ENCODE measurements around the gene KLHDC8A. TPM values are rescaled to one million over a fixed set of nuclear protein-coding genes. Genes with fewer than 3 reads are reported as not detected.

The KLHDC8A gene
- total RNA-seq, 1 experiment from 2014 or later, result 0.49 TPM

- no peaks in the 10 kb centered on the region for H4K20me1 ChIP-seq (ENCODE audit: insufficient read depth)
- H3K27me3 ChIP-seq (ENCODE audit: insufficient read depth, low read length), result no peaks in the 10 kb centered on the region
- no peaks in the 10 kb centered on the region for H3K36me3 ChIP-seq (ENCODE audit: control insufficient read depth in 1 of 2, insufficient read depth in 2 of 2, low read length in 2 of 2)
- no peak overlapping the region for H3K4me3 ChIP-seq (replicated peaks in 1 of 2; ENCODE audit: low read depth in 1 of 2, low read length in 2 of 2)
- no peaks in the 10 kb centered on the region for H3K9me3 ChIP-seq (ENCODE audit: control insufficient read depth in 1 of 2, insufficient read depth in 1 of 2, low read depth in 1 of 2, low read length in 2 of 2)
- no peak overlapping the region for H2AFZ ChIP-seq (ENCODE audit: low read depth, low read length, poor library complexity, severe bottlenecking)
- no TSS peak for BruUV-seq (replicated peaks)
- no peak overlapping the region for H3K27ac ChIP-seq (ENCODE audit: low read depth, low read length)
- peaks cover 19 to 38% of the 10 kb centered on the region in 2 experiments for H3K4me1 ChIP-seq (ENCODE audit: control insufficient read depth in 1 of 2, insufficient read depth in 2 of 2, low read length in 2 of 2)
- no peak for ATAC-seq
- ChIA-PET RAD21 (ENCODE audit: low non-redundant PET in 1 of 2, low total read pairs in 2 of 2, uncharacterized antibody in 2 of 2, unreplicated experiment in 2 of 2) (interaction anchor here (2.6 to 3.7 kb wide), 3 partner anchors 49 to 53 kb away, joined by 24 to 60 read pairs (median 57); no protein-coding TSS in a partner anchor), CTCF (interaction anchor here (10.6 kb wide), 1 partner anchor 50 kb away, joined by 397 read pairs; no protein-coding TSS in a partner anchor), POLR2A (interaction anchor here (2.4 kb wide), 1 partner anchor 49 kb away, joined by 16 read pairs; no protein-coding TSS in a partner anchor)
- intact Hi-C loops (cut with micrococcal nuclease), result no loop called here
- no peaks in the 10 kb centered on the region for H3K9me2 ChIP-seq (ENCODE audit: insufficient read depth)
- no peak overlapping the region for H3K9ac ChIP-seq (ENCODE audit: low read length)
- DNase-seq (ENCODE audit: low read depth, low spot score), result no peak
- H3K4me2 ChIP-seq (ENCODE audit: low read length), result no peak overlapping the region
- peaks cover 21% of the 10 kb centered on the region; the same call in 1 of the 2 replicates for H3K79me2 ChIP-seq (ENCODE audit: insufficient read depth, low read length)
- no peak for TF ChIP-seq ZBTB33 (IDR thresholded peaks at IDR 0.05; ENCODE audit: extremely low read depth, insufficient replicate concordance, low read length)
- TF ChIP-seq MAX (IDR thresholded peaks at IDR 0.05), result no peak
- no peak for TF ChIP-seq JUND (IDR thresholded peaks at IDR 0.05)
- TF ChIP-seq ELF1 (IDR thresholded peaks at IDR 0.05; ENCODE audit: borderline replicate concordance, low read depth), result no peak
- TF ChIP-seq TCF7L2 (IDR thresholded peaks at IDR 0.05; ENCODE audit: borderline replicate concordance, extremely low read depth, insufficient read depth, insufficient read length), result no peak
- TF ChIP-seq ZFX (IDR thresholded peaks at IDR 0.05), result no peak
- TF ChIP-seq FOSL1 (IDR thresholded peaks at IDR 0.05; ENCODE audit: low read depth), result no peak
- no peak for TF ChIP-seq YY1 (IDR thresholded peaks at IDR 0.05; ENCODE audit: extremely low read depth, insufficient replicate concordance, low read depth, low read length)
- TF ChIP-seq POLR2A (IDR thresholded peaks at IDR 0.05; ENCODE audit: borderline replicate concordance, extremely low read depth, insufficient read depth, insufficient read length), result no peak
- TF ChIP-seq, protein P1, sequence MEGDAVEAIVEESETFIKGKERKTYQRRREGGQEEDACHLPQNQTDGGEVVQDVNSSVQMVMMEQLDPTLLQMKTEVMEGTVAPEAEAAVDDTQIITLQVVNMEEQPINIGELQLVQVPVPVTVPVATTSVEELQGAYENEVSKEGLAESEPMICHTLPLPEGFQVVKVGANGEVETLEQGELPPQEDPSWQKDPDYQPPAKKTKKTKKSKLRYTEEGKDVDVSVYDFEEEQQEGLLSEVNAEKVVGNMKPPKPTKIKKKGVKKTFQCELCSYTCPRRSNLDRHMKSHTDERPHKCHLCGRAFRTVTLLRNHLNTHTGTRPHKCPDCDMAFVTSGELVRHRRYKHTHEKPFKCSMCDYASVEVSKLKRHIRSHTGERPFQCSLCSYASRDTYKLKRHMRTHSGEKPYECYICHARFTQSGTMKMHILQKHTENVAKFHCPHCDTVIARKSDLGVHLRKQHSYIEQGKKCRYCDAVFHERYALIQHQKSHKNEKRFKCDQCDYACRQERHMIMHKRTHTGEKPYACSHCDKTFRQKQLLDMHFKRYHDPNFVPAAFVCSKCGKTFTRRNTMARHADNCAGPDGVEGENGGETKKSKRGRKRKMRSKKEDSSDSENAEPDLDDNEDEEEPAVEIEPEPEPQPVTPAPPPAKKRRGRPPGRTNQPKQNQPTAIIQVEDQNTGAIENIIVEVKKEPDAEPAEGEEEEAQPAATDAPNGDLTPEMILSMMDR (IDR thresholded peaks at IDR 0.05 in 2 of 3, conservative IDR thresholded peaks at IDR 0.05 in 1 of 3; ENCODE audit: borderline replicate concordance in 1 of 3, insufficient read depth in 1 of 3, low read depth in 2 of 3, low read length in 2 of 3), result no peak
- no peak for TF ChIP-seq SIN3A (IDR thresholded peaks at IDR 0.05; ENCODE audit: low read depth)
- TF ChIP-seq EGR1 (IDR thresholded peaks at IDR 0.05; ENCODE audit: low read depth), result no peak
- no peak for TF ChIP-seq CBX3 (IDR thresholded peaks at IDR 0.05; ENCODE audit: low read depth)
- no peak for TF ChIP-seq EZH2 (IDR thresholded peaks at IDR 0.05)
These were observed 32.9 kb downstream of the KLHDC8A start for GRCh38 chr1:205323794-205324193.
